ENCODE results near the gene CWF19L1. TPM values are rescaled to one million over a fixed set of nuclear protein-coding genes. Genes with fewer than 3 reads are reported as not detected.
A peak's percentile ranks its signal among the peaks of the same experiment; 100 is the strongest.
"Not testable (repeated sequence)": the region's sequence is repeated elsewhere in the genome, so short reads cannot be mapped to it uniquely, and the experiment has no call there.

Gene CWF19L1
- total RNA-seq, 1 donor from 2014 or later = 37.3 TPM

GRCh38 chr10:100288196-100288595 lies 20.8 kb upstream of the CWF19L1 start:
- DNase-seq (ENCODE audit: low spot score) = no peak
- H3K4me3 Mint-ChIP-seq = no peak overlapping the region
- H3K4me1 Mint-ChIP-seq (ENCODE audit: low read depth) = peaks cover 28% of the 10 kb centered on the region
- peaks cover 12% of the 10 kb centered on the region for H3K36me3 Mint-ChIP-seq (ENCODE audit: low read depth)
- intact Hi-C loops (cut with micrococcal nuclease) = loop anchor here (10.0 kb wide), 1 partner anchor 553 kb away; the partner anchor contains the start of genes COX15 and CUTC
- peaks cover 9% of the 10 kb centered on the region for H3K27me3 Mint-ChIP-seq (ENCODE audit: insufficient read depth)
- no peak overlapping the region for H3K27ac Mint-ChIP-seq
- H3K9me3 Mint-ChIP-seq = no peaks in the 10 kb centered on the region

DNA sequence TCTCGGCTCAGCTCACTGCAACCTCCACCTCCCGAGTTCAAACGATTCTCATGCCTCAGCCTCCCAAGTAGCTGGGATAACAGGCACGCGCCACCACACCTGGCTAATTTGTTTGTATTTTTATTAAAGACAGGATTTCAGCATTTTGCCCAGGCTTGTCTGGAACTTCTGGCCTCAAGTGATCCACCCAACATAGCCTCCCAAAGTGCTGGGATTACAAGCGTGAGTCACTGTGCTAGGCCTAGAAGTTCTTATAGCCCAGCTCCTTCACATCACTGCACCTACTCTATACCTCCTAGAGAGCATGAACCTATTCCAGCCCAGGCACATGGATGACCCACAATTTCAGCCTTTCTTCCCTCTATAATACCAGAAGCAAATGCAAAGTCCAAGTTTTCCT lies 20.3 kb upstream of the CWF19L1 start:
- peaks cover 9% of the 10 kb centered on the region for H3K27me3 Mint-ChIP-seq (ENCODE audit: insufficient read depth)
- H3K36me3 Mint-ChIP-seq (ENCODE audit: low read depth) = peaks cover 12% of the 10 kb centered on the region
- H3K9me3 Mint-ChIP-seq = no peaks in the 10 kb centered on the region
- H3K4me3 Mint-ChIP-seq = peak overlapping the region; percentile 63
- peaks cover 28% of the 10 kb centered on the region for H3K4me1 Mint-ChIP-seq (ENCODE audit: low read depth)
- intact Hi-C loops (cut with micrococcal nuclease) = loop anchor here (2.0 to 10.0 kb wide), 2 partner anchors 241 to 553 kb away; partner anchors contain the start of genes COX15, CUTC and NDUFB8
- peak overlapping the region; percentile 24 for H3K27ac Mint-ChIP-seq
- no peak for DNase-seq (ENCODE audit: low spot score)

- peak within 1 kb of the TSS; percentile 99 for H3K27ac Mint-ChIP-seq
- peak; percentile 91 for DNase-seq (ENCODE audit: low spot score)
- peaks cover 12% of the 10 kb centered on the region for H3K36me3 Mint-ChIP-seq (ENCODE audit: low read depth)
- intact Hi-C loops (cut with micrococcal nuclease) = loop anchor here (1.0 to 10.0 kb wide), 10 partner anchors 19 to 552 kb away; partner anchors contain the start of genes CHUK, COX15, CUTC and CWF19L1
- H3K4me3 Mint-ChIP-seq = peak within 1 kb of the TSS; percentile 99
- H3K4me1 Mint-ChIP-seq (ENCODE audit: low read depth) = peaks cover 28% of the 10 kb centered on the region
- no peaks in the 10 kb centered on the region for H3K9me3 Mint-ChIP-seq
- peaks cover 3% of the 10 kb centered on the region for H3K27me3 Mint-ChIP-seq (ENCODE audit: insufficient read depth)
Measured at GRCh38 chr10:100286051-100287033, 18.9 kb upstream of the CWF19L1 start, which contains the start of gene BLOC1S2. BLOC1S2 (minus strand) TSS chr10:100286680; CDS start chr10:100286659, 21 bp downstream.

DNA sequence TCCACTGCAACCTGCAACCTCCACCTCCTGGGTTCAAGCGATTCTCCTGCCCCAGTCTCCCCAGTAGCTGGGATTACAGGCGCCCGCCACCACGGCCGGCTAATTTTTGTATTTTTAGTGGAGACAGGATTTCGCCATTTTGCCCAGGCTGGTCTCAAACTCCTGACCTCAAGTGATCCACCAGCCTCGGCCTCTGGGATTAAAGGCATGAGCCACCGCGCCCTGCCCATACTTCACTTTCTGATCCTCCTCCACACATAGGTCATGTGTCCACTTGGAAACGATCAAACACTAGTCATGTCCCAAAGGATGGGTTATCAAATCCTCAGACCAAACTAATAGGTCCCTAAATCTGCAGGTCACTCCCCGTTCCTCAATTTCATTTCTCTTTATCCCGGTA lies 17.9 kb upstream of the CWF19L1 start:
- peak overlapping the region; percentile 99 for H3K27ac Mint-ChIP-seq
- H3K36me3 Mint-ChIP-seq (ENCODE audit: low read depth) = peaks cover 20% of the 10 kb centered on the region
- H3K4me3 Mint-ChIP-seq = peak overlapping the region; percentile 99
- H3K27me3 Mint-ChIP-seq (ENCODE audit: insufficient read depth); DNase-seq (ENCODE audit: low spot score); H3K9me3 Mint-ChIP-seq: not testable (repeated sequence)
- intact Hi-C loops (cut with micrococcal nuclease) = loop anchor here (10.0 kb wide), 1 partner anchor 551 kb away; the partner anchor contains the start of genes COX15 and CUTC
- H3K4me1 Mint-ChIP-seq (ENCODE audit: low read depth) = peaks cover 37% of the 10 kb centered on the region

DNA sequence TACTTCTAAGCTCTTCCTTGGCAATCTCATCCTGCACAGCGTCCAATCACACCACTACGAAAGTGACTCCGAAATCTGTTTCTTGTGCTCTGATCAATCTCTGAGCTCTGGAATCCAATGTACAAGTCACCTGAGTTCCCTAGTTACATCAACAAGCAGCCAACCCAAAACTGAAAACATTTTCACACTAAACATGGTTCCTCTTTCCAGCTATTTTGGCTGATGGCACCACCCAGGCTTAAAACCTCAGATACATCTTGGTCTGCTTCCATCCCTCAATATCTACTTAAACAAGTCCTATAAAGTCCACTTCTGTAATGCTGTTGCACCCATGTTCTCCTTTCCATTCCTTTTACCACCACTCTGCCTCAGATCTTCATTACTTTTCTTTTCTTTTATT lies 15.5 kb upstream of the CWF19L1 start:
- H3K9me3 Mint-ChIP-seq = no peaks in the 10 kb centered on the region
- peaks cover 28% of the 10 kb centered on the region for H3K36me3 Mint-ChIP-seq (ENCODE audit: low read depth)
- DNase-seq (ENCODE audit: low spot score) = no peak
- H3K4me1 Mint-ChIP-seq (ENCODE audit: low read depth) = peaks cover 38% of the 10 kb centered on the region
- no peak overlapping the region for H3K4me3 Mint-ChIP-seq
- intact Hi-C loops (cut with micrococcal nuclease) = loop anchor here (10.0 kb wide), 1 partner anchor 548 kb away; the partner anchor contains the start of genes COX15 and CUTC
- H3K27ac Mint-ChIP-seq = no peak overlapping the region
- H3K27me3 Mint-ChIP-seq (ENCODE audit: insufficient read depth) = no peaks in the 10 kb centered on the region

GRCh38 chr10:100276971-100277370 lies 9.5 kb upstream of the CWF19L1 start:
- H3K9me3 Mint-ChIP-seq; intact Hi-C loops (cut with micrococcal nuclease); H3K4me3 Mint-ChIP-seq; H3K4me1 Mint-ChIP-seq (ENCODE audit: low read depth); DNase-seq (ENCODE audit: low spot score); H3K27me3 Mint-ChIP-seq (ENCODE audit: insufficient read depth); H3K27ac Mint-ChIP-seq: not testable (repeated sequence)
- peaks cover 39% of the 10 kb centered on the region for H3K36me3 Mint-ChIP-seq (ENCODE audit: low read depth)

GRCh38 chr10:100265821-100266485 lies 1.5 kb downstream of the CWF19L1 start:
- intact Hi-C loops (cut with micrococcal nuclease) = loop anchor here (5.0 kb wide), 1 partner anchor 241 kb away; no protein-coding TSS in a partner anchor
- H3K9me3 Mint-ChIP-seq = no peaks in the 10 kb centered on the region
- no peaks in the 10 kb centered on the region for H3K27me3 Mint-ChIP-seq (ENCODE audit: insufficient read depth)
- peak overlapping the region; percentile 20 for H3K27ac Mint-ChIP-seq
- DNase-seq (ENCODE audit: low spot score) = no peak
- H3K4me3 Mint-ChIP-seq = peak overlapping the region; percentile 70
- H3K36me3 Mint-ChIP-seq (ENCODE audit: low read depth) = peaks cover 12% of the 10 kb centered on the region
- peaks cover 26% of the 10 kb centered on the region for H3K4me1 Mint-ChIP-seq (ENCODE audit: low read depth)

DNA sequence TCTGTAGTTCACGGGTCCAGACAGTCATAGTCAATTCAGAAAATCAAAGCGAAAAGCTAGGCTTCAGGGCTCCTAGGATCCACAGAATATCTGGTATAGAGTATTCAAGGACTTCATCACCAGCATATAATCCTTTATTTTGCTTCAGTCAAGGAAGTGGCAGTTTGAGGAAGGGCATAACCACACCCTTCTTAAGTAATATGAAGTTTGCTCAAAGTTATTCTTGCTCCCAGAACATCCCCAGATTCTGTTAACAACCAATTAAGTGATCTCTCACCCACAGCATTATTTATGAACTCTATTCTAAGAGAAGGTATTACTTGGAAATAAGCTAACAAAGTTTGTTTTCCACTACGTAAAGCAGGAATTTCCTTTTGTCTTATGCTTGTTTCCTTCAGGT lies 13.2 kb downstream of the CWF19L1 start:
- Mint-ChIP-seq H3K4me1 (ENCODE audit: low read depth) (peaks cover 10% of the 10 kb centered on the region), H3K36me3 (ENCODE audit: low read depth) (peaks cover 48% of the 10 kb centered on the region), H3K27me3 (ENCODE audit: insufficient read depth) (no peaks in the 10 kb centered on the region), H3K9me3 (no peaks in the 10 kb centered on the region), H3K4me3 (no peak overlapping the region), H3K27ac (no peak overlapping the region)
- intact Hi-C loops (cut with micrococcal nuclease) = no loop called here
- no peak for DNase-seq (ENCODE audit: low spot score)

- Mint-ChIP-seq H3K9me3 (no peaks in the 10 kb centered on the region), H3K36me3 (ENCODE audit: low read depth) (peaks cover 46% of the 10 kb centered on the region), H3K27ac (no peak overlapping the region), H3K4me1 (ENCODE audit: low read depth) (peaks cover 6% of the 10 kb centered on the region), H3K4me3 (no peak overlapping the region), H3K27me3 (ENCODE audit: insufficient read depth) (no peaks in the 10 kb centered on the region)
- intact Hi-C loops (cut with micrococcal nuclease) = no loop called here
- DNase-seq (ENCODE audit: low spot score) = no peak
Measured at GRCh38 chr10:100253041-100253440, 14.4 kb downstream of the CWF19L1 start.

DNA sequence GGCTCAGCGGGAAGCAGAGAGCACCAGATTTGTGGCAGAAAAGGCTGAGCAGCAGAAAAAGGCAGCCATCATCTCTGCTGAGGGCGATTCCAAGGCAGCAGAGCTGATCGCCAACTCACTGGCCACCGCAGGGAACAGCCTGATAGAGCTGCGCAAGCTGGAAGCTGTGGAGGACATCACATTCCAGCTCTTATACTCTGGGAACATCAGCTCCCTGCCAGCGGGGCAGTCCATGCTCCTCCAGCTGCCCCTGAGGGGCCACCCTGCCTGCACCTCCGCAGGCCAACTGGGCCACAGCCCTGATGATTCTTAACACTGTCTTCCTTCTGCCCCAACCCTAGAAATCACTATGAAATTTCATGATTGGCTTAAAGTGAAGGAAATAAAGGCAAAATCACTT lies 18.6 kb downstream of the CWF19L1 start:
- DNase-seq (ENCODE audit: low spot score) = no peak
- H3K27ac Mint-ChIP-seq = no peak overlapping the region
- H3K27me3 Mint-ChIP-seq (ENCODE audit: insufficient read depth) = no peaks in the 10 kb centered on the region
- H3K9me3 Mint-ChIP-seq = no peaks in the 10 kb centered on the region
- no peaks in the 10 kb centered on the region for H3K4me1 Mint-ChIP-seq (ENCODE audit: low read depth)
- intact Hi-C loops (cut with micrococcal nuclease) = no loop called here
- H3K36me3 Mint-ChIP-seq (ENCODE audit: low read depth) = peaks cover 41% of the 10 kb centered on the region
- H3K4me3 Mint-ChIP-seq = no peak overlapping the region

GRCh38 chr10:100245484-100246220 lies 21.8 kb downstream of the CWF19L1 start:
- Mint-ChIP-seq H3K27me3 (ENCODE audit: insufficient read depth) (no peaks in the 10 kb centered on the region), H3K4me1 (ENCODE audit: low read depth) (peaks cover 2% of the 10 kb centered on the region), H3K36me3 (ENCODE audit: low read depth) (peaks cover 41% of the 10 kb centered on the region), H3K27ac (no peak overlapping the region), H3K9me3 (no peaks in the 10 kb centered on the region), H3K4me3 (no peak overlapping the region)
- intact Hi-C loops (cut with micrococcal nuclease) = no loop called here
- no peak for DNase-seq (ENCODE audit: low spot score)

DNA sequence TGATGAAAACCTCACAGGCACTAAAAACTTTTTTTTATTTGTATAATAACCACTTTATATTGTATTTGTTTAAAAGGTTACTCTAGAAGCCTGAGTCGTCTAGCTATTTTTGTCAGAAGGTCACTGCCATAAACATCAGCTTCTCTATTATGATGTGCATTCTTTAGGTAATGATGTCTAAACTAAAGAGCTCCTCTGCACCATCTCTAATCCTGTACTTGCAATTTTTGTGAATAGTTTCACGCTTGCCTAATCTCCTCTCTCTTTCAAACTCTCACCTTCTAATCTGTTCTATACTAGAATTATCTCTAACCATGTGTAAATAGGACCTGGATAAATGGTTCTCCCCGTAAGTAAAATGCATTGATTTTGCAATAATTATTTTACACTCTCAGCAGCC lies 27.6 kb downstream of the CWF19L1 start:
- no peak for DNase-seq (ENCODE audit: low spot score)
- Mint-ChIP-seq H3K36me3 (ENCODE audit: low read depth) (peaks cover 36% of the 10 kb centered on the region), H3K9me3 (no peaks in the 10 kb centered on the region), H3K4me1 (ENCODE audit: low read depth) (peaks cover 11% of the 10 kb centered on the region), H3K4me3 (no peak overlapping the region), H3K27ac (no peak overlapping the region), H3K27me3 (ENCODE audit: insufficient read depth) (no peaks in the 10 kb centered on the region)
- intact Hi-C loops (cut with micrococcal nuclease) = loop anchor here (5.0 kb wide), 1 partner anchor 393 kb away; no protein-coding TSS in a partner anchor
